OCI-LY7 (cell line): Measurements from ENCODE around the gene DPP8. TPM values are rescaled to one million over a fixed set of nuclear protein-coding genes. Genes with fewer than 3 reads are reported as not detected.

ENCODE experiments used
- BruUV-seq: library from RNA; stranded (reverse); fragments of 400-500 nt; replicated peaks from 2 replicates; lab custom pipeline; 2021; lab: Mats Ljungman, UMichigan
- CTCF ChIA-PET: fragments of 300-600 bp; sonication (Branson Sonifier 250); formaldehyde crosslinking; loops from one replicate; lab custom pipeline; 2022; ENCODE audit warnings: antibody characterized with exemption; ENCODE audit not compliant: unreplicated experiment; lab: Charles Lee
- POLR2A ChIA-PET: fragments of 300-600 bp; sonication (Branson Sonifier 250); formaldehyde crosslinking; loops from one replicate; lab custom pipeline; 2022; ENCODE audit warnings: antibody characterized with exemption; lab: Charles Lee
- DNase-seq: peaks from one replicate; pipeline ENCODE4 v3.0.0-alpha.2; 2015; ENCODE audit warnings: low spot score
- H2AFZ ChIP-seq: fragments of 200-600 bp; sonication (generic), shearing (Covaris generic); 2 replicates; pipeline ENCODE4 v1.6.1; 2014; ENCODE audit warnings: mild to moderate bottlenecking, antibody characterized with exemption, low read length, moderate library complexity
- H3K27ac ChIP-seq: fragments of 200-600 bp; sonication (generic); 2 replicates; pipeline ENCODE4 v1.5.1; 2014; ENCODE audit warnings: mixed run types, low read depth, mild to moderate bottlenecking, moderate library complexity, low read length, inconsistent platforms; ENCODE audit not compliant: poor library complexity, severe bottlenecking
- H3K36me3 ChIP-seq: fragments of 200-600 bp; sonication (generic); 2 replicates; pipeline ENCODE4 v1.6.1; 2014; ENCODE audit warnings: mild to moderate bottlenecking, antibody characterized with exemption, low read length, moderate library complexity, mixed read lengths; ENCODE audit not compliant: insufficient read depth
- H3K4me1 ChIP-seq: fragments of 200-600 bp; sonication (generic); 2 replicates; pipeline ENCODE4 v1.5.1; 2014; ENCODE audit warnings: mild to moderate bottlenecking, low read length; ENCODE audit not compliant: insufficient read depth, poor library complexity, severe bottlenecking
- H3K4me2 ChIP-seq: fragments of 200-600 bp; sonication (generic); 2 replicates; pipeline ENCODE4 v1.6.1; 2014; ENCODE audit warnings: mild to moderate bottlenecking, low read length
- H3K4me3 ChIP-seq: fragments of 200-600 bp; sonication (generic); 2 replicates; pipeline ENCODE4 v1.5.1; 2014; ENCODE audit warnings: mild to moderate bottlenecking, low read depth, low read length; ENCODE audit not compliant: poor library complexity, severe bottlenecking
- H3K79me2 ChIP-seq: fragments of 200-600 bp; sonication (generic); 2 replicates; pipeline ENCODE4 v1.6.1; 2016; ENCODE audit warnings: low read depth, mild to moderate bottlenecking, low read length, moderate library complexity, mixed read lengths; ENCODE audit not compliant: insufficient read depth
- H3K9me2 ChIP-seq: fragments of 200-600 bp; sonication (generic); 2 replicates; pipeline ENCODE4 v1.6.1; 2016; ENCODE audit warnings: mild to moderate bottlenecking, low read length, mixed read lengths; ENCODE audit not compliant: insufficient read depth
- H3K9me3 ChIP-seq: fragments of 200-600 bp; sonication (generic); 2 replicates; pipeline ENCODE4 v1.6.1; 2014; ENCODE audit warnings: mild to moderate bottlenecking, mixed run types, low read length, mixed read lengths
- H4K20me1 ChIP-seq: fragments of 200-600 bp; sonication (generic); 2 replicates; pipeline ENCODE4 v1.6.1; 2014; ENCODE audit warnings: mild to moderate bottlenecking, antibody characterized with exemption, low read length, moderate library complexity, mixed read lengths; ENCODE audit not compliant: insufficient read depth
- CTCF ChIP-seq: fragments of 200-600 bp; sonication (generic); conservative IDR thresholded peaks from 2 replicates; pipeline ENCODE4 v1.5.1; 2014; ENCODE audit warnings: mild to moderate bottlenecking, antibody characterized with exemption, low read length, moderate library complexity, mixed read lengths
- EZH2phosphoT487 ChIP-seq: fragments of 200-600 bp; sonication (generic); IDR thresholded peaks from 2 replicates; pipeline ENCODE4 v1.6.1; 2018; ENCODE audit warnings: low read depth, borderline replicate concordance, mild to moderate bottlenecking, mixed run types, antibody characterized with exemption, low read length, moderate library complexity, mixed read lengths
- intact Hi-C: fragments of 100-400 bp; cut with micrococcal nuclease; formaldehyde crosslinking; loops from one replicate; pipeline ENCODE4 v1.10.0; 2022; ENCODE audit not compliant: unreplicated experiment
- total RNA-seq, 2 experiments: library from RNA; depleted of rRNA in 1 of 2; stranded (reverse); fragments of >200 nt in 1 of 2; shearing (Covaris generic) in 1 of 2; gene quantifications; 2 replicates each; pipeline ENCODE4 v1.2.3, GENCODE V29; 2014 to 2022

DPP8 gene
- total RNA-seq, 2 experiments from 2014 or later = 43.0 to 52.1 TPM

GRCh38 chr15:65528461-65529060 is 11.1 kb upstream of the DPP8 start:
- no peaks in the 10 kb centered on the region for H3K36me3 ChIP-seq
- no peak for DNase-seq
- no TSS peak for BruUV-seq
- H3K4me2 ChIP-seq = no peak overlapping the region
- H3K9me3 ChIP-seq = no peaks in the 10 kb centered on the region
- ChIA-PET POLR2A (interaction anchor here (0.7 to 2.9 kb wide), 3 partner anchors 11 to 45 kb away, joined by 3 to 11 read pairs (median 4); no protein-coding TSS in a partner anchor), CTCF (no interaction called here)
- H2AFZ ChIP-seq = no peak overlapping the region
- H3K79me2 ChIP-seq = peaks cover 31% of the 10 kb centered on the region
- intact Hi-C loops = no loop called here
- H3K4me3 ChIP-seq = no peak overlapping the region
- TF ChIP-seq EZH2phosphoT487 (no peak), CTCF (no peak)
- H3K27ac ChIP-seq = no peak overlapping the region
- H3K9me2 ChIP-seq = no peaks in the 10 kb centered on the region
- H4K20me1 ChIP-seq = no peaks in the 10 kb centered on the region; the same call in 1 of the 2 replicates
- peaks cover 27% of the 10 kb centered on the region for H3K4me1 ChIP-seq

GRCh38 chr15:65525622-65526021 is 8.1 kb upstream of the DPP8 start:
- Histone ChIP-seq H3K27ac (no peak overlapping the region), H3K4me2 (no peak overlapping the region), H4K20me1 (no peaks in the 10 kb centered on the region), H3K9me3 (no peaks in the 10 kb centered on the region), H3K36me3 (no peaks in the 10 kb centered on the region), H3K9me2 (no peaks in the 10 kb centered on the region), H3K79me2 (peaks cover 2% of the 10 kb centered on the region; the same call in 1 of the 2 replicates), H3K4me3 (no peak overlapping the region), H3K4me1 (peaks cover 6% of the 10 kb centered on the region), H2AFZ (no peak overlapping the region)
- no peak for TF ChIP-seq EZH2phosphoT487
- TF ChIP-seq CTCF = no peak
- ChIA-PET CTCF (interaction anchor here (0.6 kb wide), 1 partner anchor 124 kb away, joined by 13 read pairs; no protein-coding TSS in a partner anchor), POLR2A (interaction anchor here (1.1 kb wide), 1 partner anchor 26 kb away, joined by 3 read pairs; no protein-coding TSS in a partner anchor)
- no TSS peak for BruUV-seq
- no peak for DNase-seq
- intact Hi-C loops = no loop called here

- H4K20me1 ChIP-seq = no peaks in the 10 kb centered on the region
- H3K9me2 ChIP-seq = no peaks in the 10 kb centered on the region
- no peak overlapping the region for H3K4me3 ChIP-seq
- BruUV-seq = no TSS peak
- POLR2A ChIA-PET = interaction anchor here (0.6 to 0.7 kb wide), 2 partner anchors 10 to 11 kb away, joined by 3 to 4 read pairs; no protein-coding TSS in a partner anchor
- no peaks in the 10 kb centered on the region for H3K9me3 ChIP-seq
- CTCF ChIA-PET = no interaction called here
- no peak overlapping the region for H3K4me2 ChIP-seq
- H3K36me3 ChIP-seq = no peaks in the 10 kb centered on the region
- H2AFZ ChIP-seq = no peak overlapping the region
- H3K27ac ChIP-seq = no peak overlapping the region
- no peaks in the 10 kb centered on the region for H3K4me1 ChIP-seq
- TF ChIP-seq CTCF = no peak
- TF ChIP-seq EZH2phosphoT487 = no peak
- intact Hi-C loops = no loop called here
- DNase-seq = no peak
- no peaks in the 10 kb centered on the region for H3K79me2 ChIP-seq
Observed at GRCh38 chr15:65524226-65524625, 6.7 kb upstream of the DPP8 start.
